ENCODE measurements around the gene ARID3A. TPM values are rescaled to one million over a fixed set of nuclear protein-coding genes. Genes with fewer than 3 reads are reported as not detected.

ARID3A gene, protein sequence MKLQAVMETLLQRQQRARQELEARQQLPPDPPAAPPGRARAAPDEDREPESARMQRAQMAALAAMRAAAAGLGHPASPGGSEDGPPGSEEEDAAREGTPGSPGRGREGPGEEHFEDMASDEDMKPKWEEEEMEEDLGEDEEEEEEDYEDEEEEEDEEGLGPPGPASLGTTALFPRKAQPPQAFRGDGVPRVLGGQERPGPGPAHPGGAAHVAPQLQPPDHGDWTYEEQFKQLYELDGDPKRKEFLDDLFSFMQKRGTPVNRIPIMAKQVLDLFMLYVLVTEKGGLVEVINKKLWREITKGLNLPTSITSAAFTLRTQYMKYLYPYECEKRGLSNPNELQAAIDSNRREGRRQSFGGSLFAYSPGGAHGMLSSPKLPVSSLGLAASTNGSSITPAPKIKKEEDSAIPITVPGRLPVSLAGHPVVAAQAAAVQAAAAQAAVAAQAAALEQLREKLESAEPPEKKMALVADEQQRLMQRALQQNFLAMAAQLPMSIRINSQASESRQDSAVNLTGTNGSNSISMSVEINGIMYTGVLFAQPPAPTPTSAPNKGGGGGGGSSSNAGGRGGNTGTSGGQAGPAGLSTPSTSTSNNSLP
- total RNA-seq, result 177 and 216 TPM in 2 replicates

DNA sequence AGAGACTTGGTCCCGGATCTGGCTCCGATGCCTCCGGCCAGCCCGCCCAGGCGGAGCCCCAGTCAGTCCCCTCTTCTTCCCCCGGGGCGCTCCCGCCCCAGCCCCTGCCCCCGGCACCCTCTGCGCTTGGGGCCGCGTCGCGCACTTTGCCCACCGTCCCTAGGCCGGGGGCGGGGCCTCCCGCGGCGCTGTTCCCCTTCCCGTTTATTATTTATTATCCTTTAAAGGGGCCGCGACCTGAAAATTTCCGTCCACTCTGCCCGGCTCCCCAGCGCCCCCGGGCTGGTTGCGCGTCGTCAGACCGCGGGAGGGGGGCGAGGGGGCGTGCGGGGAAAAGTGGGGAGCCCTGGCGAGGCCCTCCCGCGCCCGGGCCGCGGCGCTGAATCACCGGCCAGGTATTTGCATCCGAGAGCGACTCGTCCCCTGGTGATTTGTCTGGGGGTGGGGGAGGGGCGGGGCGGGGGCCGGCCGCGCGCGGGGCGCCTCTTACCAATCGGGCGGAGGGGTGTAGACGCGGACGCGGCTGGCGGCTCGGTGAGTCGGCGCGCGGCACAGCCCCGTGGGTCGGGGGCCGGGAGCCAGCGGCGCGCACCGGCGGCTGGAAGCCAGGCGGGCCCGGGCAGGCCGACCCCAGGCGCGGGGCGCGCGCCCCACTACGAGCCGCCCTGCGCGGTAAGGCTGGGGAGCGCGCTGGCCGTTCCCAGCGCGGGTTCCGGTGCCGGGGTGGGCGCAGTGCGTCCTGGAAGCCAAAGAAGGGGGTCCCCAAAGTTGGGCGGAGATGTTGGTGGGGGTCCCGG is at the start of gene ARID3A:
TSS of gene ARID3A (plus strand) at position 510 of the 797 bp plus-strand sequence. CDS start 3,494 bp downstream, outside the sequence.

DNA sequence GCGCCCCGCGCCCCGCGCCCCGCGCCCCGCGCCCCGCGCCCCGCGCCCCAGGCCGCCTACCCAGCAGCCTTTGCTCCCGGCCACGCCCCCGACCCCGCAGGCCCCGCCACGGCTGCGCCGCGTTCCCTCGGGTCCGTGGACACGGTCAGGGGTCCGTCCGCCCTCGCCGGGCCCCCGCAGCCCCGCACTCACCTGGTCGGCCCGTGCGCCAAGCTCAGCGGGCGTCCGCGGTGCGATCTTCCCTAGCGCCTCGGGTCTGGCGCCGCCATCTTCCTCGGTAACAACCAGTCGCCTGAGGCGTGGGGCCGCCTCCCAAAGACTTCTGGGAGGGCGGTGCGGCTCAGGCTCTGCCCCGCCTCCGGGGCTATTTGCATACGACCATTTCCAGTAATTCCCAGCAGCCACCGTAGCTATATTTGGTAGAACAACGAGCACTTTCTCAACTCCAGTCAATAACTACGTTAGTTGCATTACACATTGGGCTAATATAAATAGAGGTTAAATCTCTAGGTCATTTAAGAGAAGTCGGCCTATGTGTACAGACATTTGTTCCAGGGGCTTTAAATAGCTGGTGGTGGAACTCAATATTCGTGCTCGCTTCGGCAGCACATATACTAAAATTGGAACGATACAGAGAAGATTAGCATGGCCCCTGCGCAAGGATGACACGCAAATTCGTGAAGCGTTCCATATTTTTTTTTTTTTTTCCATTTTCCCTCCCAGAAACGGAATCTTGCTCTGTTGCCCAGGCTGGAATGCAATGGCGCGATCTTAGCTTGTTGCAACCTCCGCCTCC is 32.7 kb upstream of the ARID3A start, which contains the start of the genes MED16 and RNU6-9:
TSS of gene MED16 (minus strand) at position 294 of the 796 bp plus-strand sequence. CDS start 2,056 bp downstream, outside the sequence.
TSS of gene RNU6-9 (plus strand) at position 591 of the 796 bp plus-strand sequence.

DNA sequence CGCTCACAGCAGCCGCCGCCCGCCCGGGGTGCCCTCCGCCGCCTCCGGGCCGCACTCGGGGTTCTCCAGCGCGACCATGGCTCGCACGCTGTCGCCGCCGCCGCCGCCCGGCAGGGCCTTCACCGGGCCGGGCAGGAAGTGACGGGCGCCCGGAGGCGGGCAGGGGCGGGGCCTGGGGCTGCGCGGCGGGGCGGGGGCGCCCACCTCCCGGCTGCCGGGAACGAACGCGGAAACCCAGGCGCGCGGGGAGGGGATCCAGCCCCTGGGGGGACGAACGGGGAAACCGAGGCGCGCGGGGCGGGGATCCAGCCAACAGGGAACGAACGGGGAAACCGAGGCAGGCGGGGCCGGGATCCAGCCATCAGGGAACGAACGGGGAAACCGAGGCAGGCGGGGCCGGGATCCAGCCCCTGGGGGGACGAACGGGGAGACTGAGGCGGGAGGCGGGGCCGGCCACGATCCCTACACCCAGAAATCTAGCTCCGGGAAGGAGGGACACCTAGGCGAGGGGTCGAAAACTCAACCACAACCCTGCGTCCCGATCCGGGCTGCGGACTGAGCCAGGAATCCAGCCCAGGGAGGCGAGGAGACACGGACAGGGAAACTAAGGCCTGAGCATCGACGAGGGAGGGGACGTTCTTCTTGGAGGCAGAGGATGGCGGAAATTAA is 12.6 kb upstream of the ARID3A start, which contains the start of gene R3HDM4:
TSS of gene R3HDM4 (minus strand) at position 140 of the 669 bp plus-strand sequence. CDS start at position 78, 62 bp downstream.

DNA sequence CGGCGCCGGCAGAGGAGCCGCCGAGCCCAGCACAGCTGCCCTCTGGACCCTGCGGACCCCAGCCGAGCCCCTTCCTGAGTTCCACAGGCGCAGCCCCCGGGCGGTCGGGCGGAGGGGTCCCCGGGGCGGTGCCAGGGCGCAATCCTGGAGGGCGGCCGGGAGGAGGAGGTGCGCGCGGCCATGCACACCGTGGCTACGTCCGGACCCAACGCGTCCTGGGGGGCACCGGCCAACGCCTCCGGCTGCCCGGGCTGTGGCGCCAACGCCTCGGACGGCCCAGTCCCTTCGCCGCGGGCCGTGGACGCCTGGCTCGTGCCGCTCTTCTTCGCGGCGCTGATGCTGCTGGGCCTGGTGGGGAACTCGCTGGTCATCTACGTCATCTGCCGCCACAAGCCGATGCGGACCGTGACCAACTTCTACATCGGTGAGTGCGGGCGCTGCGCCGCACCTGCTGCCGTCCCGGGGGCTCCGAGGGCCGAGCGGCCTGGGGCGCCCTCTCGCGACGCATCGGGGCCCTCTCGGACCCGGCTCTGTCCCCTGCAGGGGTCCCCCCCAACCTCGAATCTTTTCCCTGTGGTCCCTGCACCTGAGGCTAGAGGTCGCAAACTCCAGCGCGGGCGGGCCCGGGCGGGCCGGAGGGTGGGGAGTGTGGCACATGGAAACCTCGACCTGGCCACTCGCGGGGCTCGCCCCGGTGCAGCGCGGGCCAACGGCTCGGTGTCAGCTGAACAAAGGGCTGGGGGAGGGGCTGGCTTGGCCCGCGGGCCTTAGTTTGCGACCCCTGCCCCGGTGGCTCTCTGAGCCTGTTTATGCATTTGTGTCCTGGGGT is 8.3 kb upstream of the ARID3A start, which contains the start of gene KISS1R:
TSS of gene KISS1R (plus strand) at position 11 of the 829 bp plus-strand sequence. CDS start at position 181, 170 bp downstream.

DNA sequence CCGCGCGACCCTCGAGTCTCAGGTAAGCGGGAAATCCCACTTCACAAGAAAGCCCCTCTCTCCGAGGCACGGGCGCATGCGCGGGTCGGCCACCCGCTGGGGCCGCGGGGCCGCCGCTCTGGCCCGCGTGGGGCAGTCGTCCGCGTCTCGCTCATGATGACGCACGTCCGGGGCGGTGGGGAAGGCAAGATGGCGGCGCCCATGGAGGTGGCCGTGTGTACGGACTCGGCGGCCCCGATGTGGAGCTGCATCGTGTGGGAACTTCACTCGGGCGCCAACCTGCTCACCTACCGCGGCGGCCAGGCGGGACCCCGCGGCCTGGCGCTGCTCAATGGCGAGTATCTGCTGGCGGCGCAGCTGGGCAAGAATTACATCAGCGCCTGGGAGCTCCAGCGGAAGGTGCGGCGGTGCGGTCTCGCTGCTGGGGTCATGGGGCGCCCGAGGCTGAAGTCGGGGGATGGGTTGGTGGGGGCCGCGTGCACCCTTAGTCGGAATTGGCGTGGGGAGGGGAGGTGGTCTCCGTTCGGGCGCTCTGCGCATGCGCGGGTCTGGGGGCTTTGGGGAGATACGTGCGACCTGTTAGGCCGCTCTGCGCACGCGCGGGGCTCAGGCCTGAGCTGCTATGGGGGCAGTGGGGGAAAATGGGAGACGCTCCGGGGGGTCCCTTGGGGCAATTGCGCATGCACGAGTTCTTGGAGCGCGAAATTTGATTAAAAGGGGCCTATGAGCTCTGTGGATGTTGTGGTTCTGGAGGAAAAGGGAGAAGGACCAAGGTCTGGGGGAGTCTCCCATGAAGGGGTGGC is 58.5 kb downstream of the ARID3A start, which contains the start of gene WDR18:
TSS of gene WDR18 (plus strand) at position 181 of the 803 bp plus-strand sequence. CDS start at position 190, 9 bp downstream.

DNA sequence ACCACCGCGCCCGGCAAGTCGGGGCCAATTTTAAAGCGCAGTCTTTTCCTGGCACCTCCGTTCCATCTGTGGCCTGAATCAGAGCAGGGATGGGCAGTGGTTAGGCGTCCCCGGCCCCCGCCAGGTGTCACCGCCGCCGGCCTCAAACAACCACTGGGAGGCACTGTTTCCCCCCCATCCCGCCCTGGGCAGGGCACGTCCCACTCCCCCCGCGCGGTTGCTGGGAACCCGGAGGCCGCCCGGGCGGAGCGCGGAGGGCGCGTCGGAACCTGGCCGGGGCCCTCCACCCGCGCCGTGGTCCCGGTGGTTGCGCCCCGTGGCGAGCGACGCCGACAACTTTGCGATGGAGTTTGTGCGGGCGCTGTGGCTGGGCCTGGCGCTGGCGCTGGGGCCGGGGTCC is 74.3 kb downstream of the ARID3A start, which contains the start of gene GRIN3B:
TSS of gene GRIN3B (plus strand) at position 325 of the 400 bp plus-strand sequence. CDS start at position 344, 19 bp downstream.

DNA sequence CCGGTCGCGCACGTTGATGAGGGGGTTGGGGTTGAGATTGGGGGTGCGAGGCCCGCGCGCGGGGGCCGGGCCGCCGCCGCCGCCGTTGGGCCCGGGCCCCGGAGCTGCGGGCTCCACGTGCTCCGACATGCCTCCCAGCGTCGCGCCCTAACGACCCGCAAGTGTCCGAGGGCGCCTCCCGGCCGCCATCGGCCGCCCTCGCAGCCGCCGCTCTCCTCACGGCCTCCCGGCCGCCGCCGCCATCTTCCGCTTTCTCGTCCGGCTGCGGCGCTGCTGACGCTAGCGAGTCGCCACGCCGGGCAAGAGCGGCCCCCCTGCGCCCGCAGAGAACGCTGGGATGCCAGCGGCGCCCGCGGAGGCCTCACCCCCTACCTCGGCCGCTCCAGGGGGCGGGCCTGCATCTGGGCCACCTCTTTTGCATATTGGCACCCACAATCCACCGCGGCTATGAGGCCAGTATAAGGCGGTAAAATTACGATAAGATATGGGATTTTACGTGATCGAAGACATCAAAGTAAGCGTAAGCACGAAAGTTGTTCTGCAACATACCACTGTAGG is 95.1 kb downstream of the ARID3A start, which contains the start of gene TMEM259:
TSS of gene TMEM259 (minus strand) at position 256 of the 558 bp plus-strand sequence. CDS start at position 129, 127 bp downstream.

Small RNA genes lying within 50 kb of the gene (small RNA-seq; reads per million reads assigned to genes)
- gene RNU6-2 (20.5 reads per million, percentile 96 among the genes with 10 or more reads in this experiment), gene RNU6-9 (6.2 reads per million, percentile 93 among the genes with 10 or more reads in this experiment)

Other genes starting within 250 kb of the ARID3A start
- gene FSTL3, start 249.6 kb upstream of the ARID3A start, total RNA-seq, result 221 and 628 TPM in 2 replicates
- gene PRSS57, start 230.6 kb upstream of the ARID3A start, total RNA-seq, result not detected in 2 replicates
- 0.11 and 1.2 TPM in 2 replicates for gene PALM, start 217.1 kb upstream of the ARID3A start, total RNA-seq
- gene MISP, start 174.9 kb upstream of the ARID3A start, total RNA-seq, result 11.0 and 58.5 TPM in 2 replicates
- gene PTBP1, start 128.6 kb upstream of the ARID3A start, total RNA-seq, result 106 and 194 TPM in 2 replicates
- gene PLPPR3, start 104.1 kb upstream of the ARID3A start, total RNA-seq, result under 0.01 TPM in 1 of 2 replicates, not detected in the other
- not detected in 2 replicates for gene AZU1, start 98.2 kb upstream of the ARID3A start, total RNA-seq
- not detected in 2 replicates for gene PRTN3, start 85.0 kb upstream of the ARID3A start, total RNA-seq
- not detected in 2 replicates for gene ELANE, start 73.7 kb upstream of the ARID3A start, total RNA-seq
- gene CFD, start 66.4 kb upstream of the ARID3A start, total RNA-seq, result 1.3 and 1.6 TPM in 2 replicates
- gene MED16, start 32.8 kb upstream of the ARID3A start, total RNA-seq, result 25.5 and 32.2 TPM in 2 replicates
- not detected in 2 replicates for gene RNU6-9, start 32.6 kb upstream of the ARID3A start, total RNA-seq
- gene R3HDM4, start 12.8 kb upstream of the ARID3A start, total RNA-seq, result 35.3 and 49.0 TPM in 2 replicates
- not detected in 2 replicates for gene KISS1R, start 8.7 kb upstream of the ARID3A start, total RNA-seq
- gene WDR18, start 58.3 kb downstream of the ARID3A start, total RNA-seq, result 60.1 TPM in 2 replicates
- gene GRIN3B, start 74.4 kb downstream of the ARID3A start, total RNA-seq, result under 0.01 and 0.79 TPM in 2 replicates
- 79.3 and 114 TPM in 2 replicates for gene TMEM259, start 95.1 kb downstream of the ARID3A start, total RNA-seq
- gene RNU6-2, start 95.5 kb downstream of the ARID3A start, total RNA-seq, result not detected in 2 replicates
- 33.0 and 118 TPM in 2 replicates for gene CNN2, start 100.6 kb downstream of the ARID3A start, total RNA-seq
- gene ABCA7, start 114.1 kb downstream of the ARID3A start, total RNA-seq, result 13.0 and 14.0 TPM in 2 replicates
- gene ARHGAP45, start 141.1 kb downstream of the ARID3A start, total RNA-seq, result 1.2 and 8.4 TPM in 2 replicates
- 55.0 and 196 TPM in 2 replicates for gene POLR2E, start 169.3 kb downstream of the ARID3A start, total RNA-seq
- gene GPX4, start 178.0 kb downstream of the ARID3A start, total RNA-seq, result 203 and 236 TPM in 2 replicates
- 42.0 and 42.2 TPM in 2 replicates for gene SBNO2, start 248.2 kb downstream of the ARID3A start, total RNA-seq

Measured in placental epithelial cell (primary cell).